Measurements from ENCODE around the gene EXO1.
A peak's percentile ranks its signal among the peaks of the same experiment; 100 is the strongest.
"Not testable (repeated sequence)": the region's sequence is repeated elsewhere in the genome, so short reads cannot be mapped to it uniquely, and the experiment has no call there.

EXO1 gene

GRCh38 chr1:241837416-241837815 lies 10.6 kb upstream of the EXO1 start:
- no peak for DNase-seq

DNA sequence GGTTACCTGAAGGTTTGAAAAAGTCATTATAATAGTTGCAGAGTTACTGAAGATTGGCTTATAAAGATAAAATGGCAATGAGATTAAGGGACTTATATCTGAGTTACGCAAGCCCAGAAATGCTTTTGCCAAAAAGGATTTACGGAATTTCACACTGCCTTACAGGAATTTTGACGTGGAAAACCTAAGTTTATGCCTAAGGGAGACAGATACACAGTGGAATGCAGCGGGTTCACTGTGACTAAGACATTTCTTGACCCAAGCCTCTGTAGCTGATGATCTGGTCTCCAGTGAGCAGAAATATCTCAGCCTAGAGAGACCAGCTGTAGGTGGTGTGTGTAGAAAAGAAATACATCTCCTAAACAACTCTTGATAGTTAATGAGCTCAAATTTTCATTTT lies 10.1 kb upstream of the EXO1 start:
- peak; percentile 32 for DNase-seq

GRCh38 chr1:241838897-241839296 lies 9.1 kb upstream of the EXO1 start:
- no peak for DNase-seq

DNA sequence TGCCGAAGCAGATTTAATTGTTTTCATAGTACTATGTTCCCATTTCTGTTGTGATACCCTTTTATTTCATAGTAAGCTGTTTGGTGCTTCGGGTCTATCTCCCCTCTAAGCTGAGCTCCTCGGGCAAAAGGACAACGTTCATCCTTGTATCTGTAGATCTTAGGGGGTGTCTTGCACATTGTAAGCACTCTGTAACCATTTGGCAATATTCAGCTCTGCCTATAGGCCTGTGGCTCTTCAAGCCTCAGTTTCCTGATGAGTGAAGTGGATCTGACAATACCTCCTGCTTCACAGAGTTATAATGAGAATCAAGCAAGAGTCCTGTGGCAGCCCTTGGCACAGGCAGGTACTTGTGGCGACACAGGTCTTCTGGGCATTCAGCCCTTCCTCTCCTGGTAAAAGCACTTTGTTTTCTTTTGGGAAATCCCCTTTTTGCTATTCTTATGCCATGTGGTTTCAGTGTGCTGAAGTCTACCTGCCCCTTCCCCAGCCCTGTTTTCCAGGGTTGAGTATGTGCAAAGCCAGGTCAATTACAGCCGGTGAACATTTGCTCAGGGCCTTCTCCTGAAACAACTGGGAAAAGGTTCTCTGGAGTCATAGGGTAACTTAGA lies 8.5 kb upstream of the EXO1 start:
- no peak for DNase-seq

DNA sequence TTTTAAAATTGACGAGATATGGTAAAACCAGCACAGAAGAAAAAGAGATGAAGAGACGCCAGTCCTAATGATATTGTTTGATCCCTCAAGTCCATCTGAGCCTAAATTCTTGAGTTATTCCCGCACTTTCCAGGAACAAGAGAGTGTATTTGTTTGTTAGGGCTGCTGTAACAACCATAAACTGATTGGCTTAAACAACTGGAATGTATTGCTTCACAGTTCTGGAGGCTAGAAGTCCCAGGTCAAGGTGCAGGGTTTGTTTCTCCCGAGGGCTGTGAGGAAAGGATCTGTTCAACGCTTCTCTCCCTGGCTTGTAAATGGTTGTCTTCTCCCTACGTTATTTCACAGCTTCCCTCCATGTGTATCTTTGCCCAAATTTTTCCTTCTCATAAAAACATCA lies 7.8 kb upstream of the EXO1 start:
- no peak for DNase-seq

DNA sequence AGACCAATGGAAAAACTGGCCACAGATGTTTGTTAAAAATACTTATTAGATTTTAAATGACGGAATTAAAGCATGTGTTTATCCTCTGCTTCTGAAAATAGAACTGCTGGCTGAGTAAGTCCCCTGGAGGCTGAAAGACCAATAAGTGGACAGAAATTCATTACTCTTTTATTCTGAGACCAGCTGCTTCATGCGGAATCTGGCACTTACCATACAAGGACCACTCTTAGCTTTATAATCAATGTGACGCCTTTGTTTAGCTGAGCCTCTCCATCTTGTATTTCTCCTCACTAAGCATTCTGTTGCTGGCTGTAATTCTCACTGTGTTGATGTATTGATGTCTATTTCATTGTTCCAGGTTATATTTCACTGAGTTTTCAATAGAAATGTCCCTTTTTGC lies 6.3 kb upstream of the EXO1 start:
- DNase-seq, result no peak

- DNase-seq, result no peak
These were observed 5.4 kb upstream of the EXO1 start for GRCh38 chr1:241842565-241842964.

DNA sequence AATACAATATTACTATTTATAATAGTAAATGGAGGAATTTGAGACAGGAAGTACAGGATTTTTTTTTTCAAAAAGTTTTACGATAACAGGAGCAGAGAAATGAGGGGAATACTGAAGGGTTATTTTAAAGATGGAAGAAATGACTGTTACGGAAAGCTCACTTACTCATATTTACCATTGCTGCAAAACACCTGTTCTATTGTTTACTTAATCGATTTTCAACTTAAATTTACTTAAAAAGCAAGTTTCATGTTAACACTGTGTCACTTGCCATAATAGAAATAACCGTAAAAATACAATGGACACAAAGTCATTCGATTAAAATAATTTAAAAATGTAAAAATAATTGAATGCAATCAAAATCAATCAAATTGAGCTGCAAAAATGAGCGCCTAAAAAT lies 3.4 kb upstream of the EXO1 start:
- DNase-seq, result no peak

DNA sequence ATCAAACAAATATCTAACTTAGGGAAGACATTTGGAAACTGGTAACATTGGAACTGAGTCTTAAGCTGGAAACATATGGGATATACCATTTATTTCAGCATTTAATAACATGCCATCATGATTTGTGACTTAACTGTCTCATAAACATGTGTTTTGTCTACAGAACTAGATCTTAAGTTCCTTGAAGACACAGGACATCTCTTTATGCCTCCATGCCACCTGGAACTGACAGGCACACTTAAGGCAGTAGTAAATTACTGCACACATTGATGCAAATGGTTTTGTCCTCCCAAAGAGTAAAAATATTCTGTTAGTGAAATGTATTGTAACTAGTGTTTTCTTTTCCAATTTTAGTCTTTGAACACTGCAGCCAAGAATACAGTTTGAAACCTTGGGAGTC lies 1.6 kb upstream of the EXO1 start:
- DNase-seq, result no peak

GRCh38 chr1:241846862-241847539 lies 1.0 kb upstream of the EXO1 start:
- no peak for DNase-seq

- no peak for DNase-seq
These were observed 536 bp upstream of the EXO1 start for GRCh38 chr1:241847540-241847795.

DNA sequence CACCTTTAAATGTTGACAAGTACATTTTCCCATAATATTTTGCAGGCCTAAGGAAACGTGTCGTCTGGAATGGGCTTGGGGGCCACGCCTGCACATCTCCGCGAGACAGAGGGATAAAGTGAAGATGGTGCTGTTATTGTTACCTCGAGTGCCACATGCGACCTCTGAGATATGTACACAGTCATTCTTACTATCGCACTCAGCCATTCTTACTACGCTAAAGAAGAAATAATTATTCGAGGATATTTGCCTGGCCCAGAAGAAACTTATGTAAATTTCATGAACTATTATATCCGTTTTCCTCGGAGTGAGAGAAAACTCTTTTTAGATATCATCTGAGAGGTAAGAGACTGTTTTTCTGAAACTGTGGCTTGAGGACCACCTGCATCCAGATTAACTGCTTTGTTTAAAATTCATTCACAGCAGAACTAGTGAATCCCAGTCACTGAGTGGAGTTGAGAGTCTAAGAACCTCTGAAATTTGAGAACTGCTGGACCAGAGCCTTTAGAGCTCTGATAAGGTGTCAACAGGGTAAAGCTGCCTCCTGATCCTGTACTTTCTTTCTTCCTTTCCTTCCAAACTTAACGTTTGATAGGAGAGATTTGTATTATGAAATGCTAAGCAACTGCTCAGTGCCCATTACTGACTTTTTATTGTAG lies 811 bp downstream of the EXO1 start:
- no peak for DNase-seq

- no peak for DNase-seq
These were observed 1.3 kb downstream of the EXO1 start for GRCh38 chr1:241849345-241849695.

GRCh38 chr1:241855545-241856140 lies 7.6 kb downstream of the EXO1 start:
- DNase-seq, result not testable (repeated sequence)

- DNase-seq, result no peak
These were observed 9.1 kb downstream of the EXO1 start for GRCh38 chr1:241857131-241857530.

GRCh38 chr1:241860922-241861321 lies 12.9 kb downstream of the EXO1 start:
- DNase-seq, result no peak

DNA sequence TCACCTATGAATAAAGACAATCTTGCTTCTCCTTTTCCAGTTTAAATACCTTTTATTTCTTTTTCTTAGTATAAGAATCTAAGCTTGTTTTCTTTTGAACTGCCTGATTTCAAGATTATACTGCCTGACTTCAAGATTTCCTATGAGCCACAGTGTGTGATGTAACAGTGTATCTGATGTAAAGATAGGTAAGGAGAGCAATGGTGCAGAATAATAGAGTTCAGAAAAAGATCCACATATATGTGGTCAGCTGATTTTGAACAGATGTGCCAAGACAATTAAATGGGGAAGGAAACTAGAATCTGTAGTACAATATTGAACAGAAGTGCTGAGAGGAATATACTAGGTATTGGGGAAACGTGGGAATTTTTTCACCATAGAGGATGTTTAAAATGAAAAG lies 21.0 kb downstream of the EXO1 start:
- DNase-seq, result no peak

DNA sequence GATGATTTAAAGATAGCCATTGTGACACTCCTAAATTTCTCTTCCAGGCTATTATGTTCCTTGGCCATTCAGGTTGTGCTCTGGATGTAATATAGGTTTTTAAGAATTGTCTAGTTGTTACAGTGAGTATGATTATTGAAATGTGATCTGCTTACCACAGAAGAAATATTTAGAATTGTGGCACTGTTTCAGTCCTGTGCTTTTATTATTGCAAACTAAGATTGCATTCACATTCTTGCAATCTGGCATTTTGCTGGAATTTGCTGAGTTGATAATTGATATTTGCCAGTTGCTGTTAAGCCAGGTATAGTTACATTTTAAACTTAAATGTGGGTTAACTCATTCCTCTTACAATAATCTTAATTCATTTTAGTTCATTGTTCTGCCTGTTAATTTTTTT lies 22.3 kb downstream of the EXO1 start:
- DNase-seq, result no peak

DNA sequence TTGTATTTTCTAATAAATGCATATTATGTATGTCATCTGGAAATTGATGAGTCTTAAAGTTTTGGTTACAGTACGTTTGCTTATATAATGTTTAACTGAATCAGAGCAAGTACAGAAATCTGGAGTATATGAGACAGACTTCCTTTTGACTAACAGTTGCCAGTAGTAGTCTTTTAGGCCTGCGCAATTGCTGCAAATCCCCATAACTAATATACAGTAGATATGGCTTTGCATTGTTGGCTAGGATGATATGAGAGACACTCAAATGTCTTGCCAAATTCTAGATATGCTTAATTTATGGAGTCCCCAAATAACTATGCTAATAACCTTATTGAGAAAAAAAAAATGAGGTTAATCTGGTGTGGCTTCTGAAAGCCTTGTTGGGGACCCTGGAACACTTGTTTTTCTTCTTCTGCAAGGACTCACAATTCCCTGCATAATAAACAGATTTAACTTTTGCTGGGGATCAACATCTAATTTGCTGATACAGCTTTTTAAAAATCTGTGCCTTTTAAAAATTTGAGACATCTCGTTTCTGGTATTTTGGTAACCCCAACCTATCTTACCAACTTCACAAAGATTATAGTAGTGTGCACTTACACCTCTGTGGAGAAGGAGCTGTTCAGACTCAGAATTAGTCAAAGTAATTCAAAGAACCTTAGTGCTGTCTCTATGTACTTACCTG lies 22.9 kb downstream of the EXO1 start:
- DNase-seq, result no peak

DNA sequence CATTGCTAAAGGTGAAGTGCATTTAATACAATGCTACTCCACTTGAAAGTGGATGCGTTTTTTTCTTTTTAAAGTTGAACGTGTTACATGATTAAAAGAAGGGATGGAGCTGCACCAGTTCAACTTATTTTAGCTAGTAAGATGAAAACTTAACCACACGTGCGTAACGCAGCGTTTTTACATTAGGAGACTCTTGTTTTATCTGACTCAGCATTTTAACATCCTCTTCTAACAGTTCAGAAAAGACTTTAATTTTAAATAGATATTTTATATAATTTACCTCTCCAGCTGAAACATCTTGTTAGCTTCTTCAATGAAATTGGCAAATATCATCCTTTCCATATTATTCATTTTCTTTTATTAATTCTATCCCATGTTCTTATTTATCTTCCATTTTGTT lies 33.4 kb downstream of the EXO1 start:
- no peak for DNase-seq

DNA sequence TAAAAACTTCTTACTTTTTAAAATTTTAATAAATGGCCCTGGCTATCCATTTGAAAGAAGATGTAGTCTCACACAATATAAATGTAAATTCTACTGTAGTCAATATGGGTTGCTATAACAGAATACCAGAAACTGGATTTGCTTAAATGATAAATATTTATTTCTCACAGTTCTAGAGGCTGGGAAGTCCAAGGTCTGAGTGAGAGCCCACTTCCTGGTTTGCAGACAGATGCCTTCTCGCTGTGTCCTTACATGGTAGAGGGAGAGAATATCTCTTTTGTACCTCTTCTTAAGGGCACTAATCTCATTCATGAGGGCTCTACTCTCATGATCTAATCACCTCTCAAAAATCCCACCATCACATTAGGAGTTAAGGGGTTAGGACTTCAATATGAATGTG lies 35.2 kb downstream of the EXO1 start:
- no peak for DNase-seq

DNA sequence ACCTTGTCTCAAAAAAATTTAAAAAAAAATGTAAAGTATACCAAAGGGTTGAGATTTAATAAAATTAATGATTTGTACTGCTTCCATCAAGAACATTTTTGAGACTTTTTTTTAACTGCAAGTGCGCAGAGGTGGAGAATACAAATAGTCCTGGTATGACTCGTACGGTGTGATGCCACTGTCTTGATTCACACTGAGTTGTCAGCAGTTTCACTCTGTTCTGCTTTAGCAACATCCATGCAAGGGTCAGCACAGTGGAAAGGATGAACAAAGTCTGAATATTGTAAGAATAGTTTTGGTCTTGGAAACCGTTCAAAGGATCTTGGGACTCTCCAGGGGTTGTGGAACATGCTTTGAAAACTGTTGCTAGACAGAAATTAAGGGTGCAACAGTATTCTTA lies 40.2 kb downstream of the EXO1 start:
- DNase-seq, result no peak

- DNase-seq, result no peak
These were observed 43.3 kb downstream of the EXO1 start for GRCh38 chr1:241891296-241891695.

- no peak for DNase-seq
These were observed 46.0 kb downstream of the EXO1 start for GRCh38 chr1:241894016-241894415.

Measured in T1000 (cell line).